Stimulated activated CD8-positive, alpha-beta memory T cell treated with anti-CD3 and anti-CD28 coated beads, Interleukin-4, amount 100 ng/mL, for 4 hours (primary cell): ENCODE measurements around the gene TM7SF2.

ENCODE experiments used
- DNase-seq, 2 donors: peaks; one replicate each; pipeline ENCODE4 v3.0.0-alpha.2; 2020; ENCODE audit warnings: low read depth in 2 of 2, low spot score in 1 of 2

Gene TM7SF2

GRCh38 chr11:65150509-65151299 is 39.0 kb downstream of the TM7SF2 start:
- DNase-seq: no peak

GRCh38 chr11:65151331-65151899 is 39.7 kb downstream of the TM7SF2 start:
- DNase-seq: no peak

GRCh38 chr11:65152122-65152521 is 40.5 kb downstream of the TM7SF2 start:
- DNase-seq: no peak

- no peak for DNase-seq
Measured at GRCh38 chr11:65156256-65156655, 44.6 kb downstream of the TM7SF2 start.

GRCh38 chr11:65156926-65157325 is 45.3 kb downstream of the TM7SF2 start:
- DNase-seq: no peak

- no peak for DNase-seq
Measured at GRCh38 chr11:65157336-65157735, 45.7 kb downstream of the TM7SF2 start.

- DNase-seq: no peak
Measured at GRCh38 chr11:65159012-65159411, 47.3 kb downstream of the TM7SF2 start.

- DNase-seq: no peak
Measured at GRCh38 chr11:65160643-65161042, 49.0 kb downstream of the TM7SF2 start.

GRCh38 chr11:65163684-65164083 is 52.0 kb downstream of the TM7SF2 start:
- DNase-seq: no peak
